ENCODE results near the gene CNTROB. TPM values are rescaled to one million over a fixed set of nuclear protein-coding genes. Genes with fewer than 3 reads are reported as not detected.
A peak's percentile ranks its signal among the peaks of the same experiment; 100 is the strongest.

The CNTROB gene
- 40.9 TPM for total RNA-seq
- polyA plus RNA-seq, result 10 to 100 TPM in 1 of 4 donors, 1 to 10 TPM in 3; 5.0 to 12.3 (median 7.1) TPM

DNA sequence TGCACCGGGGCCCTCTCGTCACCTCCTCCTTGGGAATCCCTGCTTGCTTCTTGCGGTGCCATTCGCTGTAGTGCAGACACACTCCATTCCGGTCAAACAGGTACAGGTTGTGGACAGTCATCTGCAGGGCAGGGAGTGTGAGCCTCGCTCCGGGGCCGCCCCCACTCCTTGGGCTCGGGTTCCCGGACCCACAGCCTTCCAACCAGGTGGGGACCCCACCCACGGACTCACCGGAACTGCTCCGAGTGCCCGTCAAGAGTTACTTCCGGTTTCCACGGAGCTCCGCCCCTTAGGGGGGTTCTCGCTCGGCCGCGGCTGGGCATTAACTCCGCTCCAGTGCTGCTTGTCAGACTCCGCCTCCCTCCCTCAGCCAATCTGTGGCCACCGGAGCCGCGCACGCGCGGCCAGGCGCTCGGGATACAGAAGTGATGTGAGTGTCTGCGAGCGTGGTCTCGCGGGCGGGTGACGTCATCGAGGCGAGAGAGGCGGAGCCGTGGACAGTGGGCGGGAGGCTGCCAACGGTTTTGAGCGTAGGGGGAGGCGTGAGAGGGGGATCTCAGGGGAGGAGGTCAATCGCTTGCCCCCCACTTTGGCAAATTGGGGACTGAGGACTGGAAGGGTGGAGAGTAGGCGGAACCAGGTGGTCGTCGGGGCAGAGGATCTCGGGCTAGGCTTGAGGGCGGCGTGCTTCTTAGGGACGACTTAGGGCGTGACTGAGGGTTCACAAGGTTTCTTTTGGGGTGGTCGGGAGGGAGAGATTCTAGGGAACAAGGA lies at the start of gene CNTROB, which contains the start of gene TRAPPC1:
TSS of gene CNTROB (plus strand) at position 498 of the 774 bp plus-strand sequence. CDS start 874 bp downstream, outside the sequence.
TSS of gene TRAPPC1 (minus strand) at position 238 of the 774 bp plus-strand sequence. CDS start at position 121, 117 bp downstream.
- ATAC-seq (ENCODE audit: low read depth in 2 of 2), result peak; percentile 97
- Mint-ChIP-seq H3K27me3 (no peaks in the 10 kb centered on the region), H3K27ac (peak within 1 kb of the TSS; percentile 97 to 98 (median 98)), H3K4me3 (peak within 1 kb of the TSS; percentile 95 to 99 (median 98)), H3K4me1 (peaks cover 0 to 69% (median 43%) of the 10 kb centered on the region in 4 donors), H3K36me3 (peaks cover 26% of the 10 kb centered on the region), H3K9me3 (no peaks in the 10 kb centered on the region)
- peak; percentile 99 to 100 (median 100) for DNase-seq
- Histone ChIP-seq H3K27ac (ENCODE audit: insufficient read depth, low read length, poor library complexity, severe bottlenecking) (peak within 1 kb of the TSS; percentile 89), H3K4me1 (ENCODE audit: control insufficient read depth, insufficient read depth, low read length, poor library complexity, severe bottlenecking) (peaks cover 46% of the 10 kb centered on the region), H3K4me3 (ENCODE audit: low read depth, low read length) (peak within 1 kb of the TSS; percentile 94), H3K27me3 (ENCODE audit: control insufficient read depth, insufficient read depth, low read length) (no peaks in the 10 kb centered on the region), H3K36me3 (ENCODE audit: control insufficient read depth, insufficient read depth, low read length) (peaks cover 12% of the 10 kb centered on the region), H3K9me3 (ENCODE audit: control insufficient read depth in 2 of 2, low read length in 2 of 2) (no peaks in the 10 kb centered on the region)

- Histone ChIP-seq H3K9me3 (ENCODE audit: control insufficient read depth in 2 of 2, low read length in 2 of 2) (no peaks in the 10 kb centered on the region), H3K4me3 (ENCODE audit: low read depth, low read length) (peak overlapping the region; percentile 64), H3K36me3 (ENCODE audit: control insufficient read depth, insufficient read depth, low read length) (peaks cover 14% of the 10 kb centered on the region), H3K27me3 (ENCODE audit: control insufficient read depth, insufficient read depth, low read length) (no peaks in the 10 kb centered on the region), H3K4me1 (ENCODE audit: control insufficient read depth, insufficient read depth, low read length, poor library complexity, severe bottlenecking) (peaks cover 59% of the 10 kb centered on the region), H3K27ac (ENCODE audit: insufficient read depth, low read length, poor library complexity, severe bottlenecking) (peak overlapping the region; percentile 67)
- ATAC-seq (ENCODE audit: low read depth in 2 of 2) (no peak), DNase-seq (no peak)
- Mint-ChIP-seq H3K27me3 (peaks cover 7% of the 10 kb centered on the region), H3K4me3 (no peak overlapping the region), H3K9me3 (no peaks in the 10 kb centered on the region), H3K4me1 (peaks cover 0 to 8% (median 7%) of the 10 kb centered on the region in 4 donors), H3K36me3 (peaks cover 7% of the 10 kb centered on the region), H3K27ac (no peak overlapping the region)
Measured at GRCh38 chr17:7882629-7883028, 49.4 kb upstream of the CNTROB start.

DNA sequence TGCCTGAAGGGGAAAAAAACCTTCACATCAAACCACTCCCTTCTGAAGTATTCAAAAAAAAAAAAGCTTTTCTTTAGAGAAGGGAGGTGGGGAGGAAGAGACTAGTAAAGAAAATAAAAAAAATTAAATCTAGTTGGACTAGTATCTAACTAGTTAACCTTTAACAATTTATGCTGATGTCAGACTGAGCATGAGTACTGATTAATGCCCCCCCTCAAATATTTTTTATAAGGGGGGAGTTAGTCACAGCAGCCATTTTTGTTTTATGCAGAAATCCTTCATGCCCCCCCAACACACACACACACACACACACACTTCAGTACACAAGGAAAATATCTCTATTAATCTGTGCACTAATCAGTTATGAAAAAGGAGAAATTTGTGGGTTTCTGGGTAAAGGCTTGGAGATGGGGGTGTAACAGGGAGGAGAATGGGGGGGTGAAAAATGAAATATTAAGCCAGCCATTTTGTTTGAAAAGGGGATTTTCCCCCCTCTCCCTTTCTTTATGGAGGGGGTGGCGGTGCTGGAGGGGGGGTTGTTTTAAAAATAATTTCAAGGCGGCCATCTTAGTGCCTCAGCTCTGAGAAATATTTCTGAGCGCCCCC lies 48.1 kb upstream of the CNTROB start:
- Mint-ChIP-seq H3K9me3 (no peaks in the 10 kb centered on the region), H3K27ac (peak overlapping the region in 2 of 3 donors; percentile 72 to 86), H3K27me3 (peaks cover 7% of the 10 kb centered on the region), H3K4me3 (peak overlapping the region in 1 of 4 donors; percentile 89), H3K4me1 (peaks cover 0 to 8% (median 7%) of the 10 kb centered on the region in 4 donors), H3K36me3 (peaks cover 7% of the 10 kb centered on the region)
- Histone ChIP-seq H3K36me3 (ENCODE audit: control insufficient read depth, insufficient read depth, low read length) (peaks cover 14% of the 10 kb centered on the region), H3K9me3 (ENCODE audit: control insufficient read depth in 2 of 2, low read length in 2 of 2) (no peaks in the 10 kb centered on the region), H3K27ac (ENCODE audit: insufficient read depth, low read length, poor library complexity, severe bottlenecking) (peak overlapping the region; percentile 67), H3K4me3 (ENCODE audit: low read depth, low read length) (peak overlapping the region; percentile 64), H3K4me1 (ENCODE audit: control insufficient read depth, insufficient read depth, low read length, poor library complexity, severe bottlenecking) (peaks cover 72% of the 10 kb centered on the region), H3K27me3 (ENCODE audit: control insufficient read depth, insufficient read depth, low read length) (no peaks in the 10 kb centered on the region)
- peak; percentile 41 to 57 (median 46) for DNase-seq
- no peak for ATAC-seq (ENCODE audit: low read depth in 2 of 2)

DNA sequence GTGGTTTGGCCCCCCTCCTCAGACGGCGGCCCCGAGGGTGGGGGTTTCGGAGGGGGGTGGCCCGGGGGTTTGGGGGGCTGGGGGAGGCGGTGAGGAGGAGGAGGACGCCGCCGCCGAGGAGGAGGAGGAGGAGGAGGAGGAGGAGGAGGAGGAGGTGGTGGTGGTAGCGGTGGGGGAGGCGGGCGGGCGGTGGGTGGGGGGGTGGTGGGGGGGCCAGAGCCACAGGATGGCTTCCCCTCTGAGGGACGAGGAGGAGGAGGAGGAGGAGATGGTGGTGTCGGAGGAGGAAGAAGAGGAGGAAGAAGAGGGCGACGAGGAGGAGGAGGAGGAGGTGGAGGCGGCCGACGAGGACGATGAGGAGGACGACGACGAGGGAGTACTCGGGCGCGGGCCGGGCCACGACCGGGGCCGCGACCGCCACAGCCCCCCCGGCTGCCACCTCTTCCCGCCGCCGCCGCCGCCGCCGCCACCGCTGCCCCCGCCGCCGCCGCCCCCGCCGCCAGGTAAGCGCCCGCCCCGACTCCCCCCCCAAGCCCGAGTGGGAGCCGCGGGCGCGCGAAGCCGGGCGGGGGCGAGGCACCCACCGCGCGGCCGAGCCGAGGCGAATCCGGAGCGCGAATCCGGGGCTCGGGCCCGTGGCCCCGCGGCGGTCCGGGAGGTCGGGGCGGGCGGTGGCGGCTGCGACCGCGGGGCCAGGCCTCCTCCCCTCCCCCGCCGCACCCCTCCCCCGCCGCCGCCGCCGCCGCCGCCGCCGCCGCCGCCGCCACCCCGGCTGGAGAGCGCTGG lies 47.2 kb upstream of the CNTROB start:
- Mint-ChIP-seq H3K9me3 (no peaks in the 10 kb centered on the region), H3K36me3 (peaks cover 7% of the 10 kb centered on the region), H3K27ac (peak overlapping the region in 1 of 3 donors; percentile 58), H3K4me1 (peaks cover 0 to 8% (median 7%) of the 10 kb centered on the region in 4 donors), H3K4me3 (peak overlapping the region in 2 of 4 donors; percentile 77 to 84), H3K27me3 (peaks cover 7% of the 10 kb centered on the region)
- peak; percentile 24 to 36 (median 28) for DNase-seq
- Histone ChIP-seq H3K9me3 (ENCODE audit: control insufficient read depth in 2 of 2, low read length in 2 of 2) (no peaks in the 10 kb centered on the region), H3K4me1 (ENCODE audit: control insufficient read depth, insufficient read depth, low read length, poor library complexity, severe bottlenecking) (peaks cover 81% of the 10 kb centered on the region), H3K4me3 (ENCODE audit: low read depth, low read length) (no peak overlapping the region), H3K27me3 (ENCODE audit: control insufficient read depth, insufficient read depth, low read length) (no peaks in the 10 kb centered on the region), H3K27ac (ENCODE audit: insufficient read depth, low read length, poor library complexity, severe bottlenecking) (peak overlapping the region; percentile 82), H3K36me3 (ENCODE audit: control insufficient read depth, insufficient read depth, low read length) (peaks cover 12% of the 10 kb centered on the region)
- ATAC-seq (ENCODE audit: low read depth in 2 of 2), result no peak

- peak in 1 of 2 donors; percentile 4 for ATAC-seq (ENCODE audit: low read depth in 2 of 2)
- Mint-ChIP-seq H3K4me1 (peaks cover 0 to 15% (median 7%) of the 10 kb centered on the region in 4 donors), H3K27me3 (peaks cover 7% of the 10 kb centered on the region), H3K36me3 (peaks cover 13% of the 10 kb centered on the region), H3K4me3 (peak overlapping the region in 1 of 4 donors; percentile 50), H3K9me3 (no peaks in the 10 kb centered on the region), H3K27ac (no peak overlapping the region)
- peak; percentile 34 to 55 (median 51) for DNase-seq
- H3K4me3 ChIP-seq (ENCODE audit: low read depth, low read length), result peak overlapping the region; percentile 87
- no peaks in the 10 kb centered on the region for H3K9me3 ChIP-seq (ENCODE audit: control insufficient read depth in 2 of 2, low read length in 2 of 2)
- no peaks in the 10 kb centered on the region for H3K27me3 ChIP-seq (ENCODE audit: control insufficient read depth, insufficient read depth, low read length)
- peaks cover 13% of the 10 kb centered on the region for H3K36me3 ChIP-seq (ENCODE audit: control insufficient read depth, insufficient read depth, low read length)
- H3K4me1 ChIP-seq (ENCODE audit: control insufficient read depth, insufficient read depth, low read length, poor library complexity, severe bottlenecking), result peaks cover 76% of the 10 kb centered on the region
- H3K27ac ChIP-seq (ENCODE audit: insufficient read depth, low read length, poor library complexity, severe bottlenecking), result peak overlapping the region; percentile 82
Measured at GRCh38 chr17:7885367-7886226, 46.4 kb upstream of the CNTROB start.

- Mint-ChIP-seq H3K36me3 (peaks cover 16% of the 10 kb centered on the region), H3K27ac (no peak overlapping the region), H3K4me3 (no peak overlapping the region), H3K9me3 (no peaks in the 10 kb centered on the region), H3K4me1 (peaks cover 0 to 22% (median 7%) of the 10 kb centered on the region in 4 donors), H3K27me3 (peaks cover 7% of the 10 kb centered on the region)
- H3K9me3 ChIP-seq (ENCODE audit: control insufficient read depth in 2 of 2, low read length in 2 of 2), result no peaks in the 10 kb centered on the region
- peaks cover 68% of the 10 kb centered on the region for H3K4me1 ChIP-seq (ENCODE audit: control insufficient read depth, insufficient read depth, low read length, poor library complexity, severe bottlenecking)
- DNase-seq, result peak; percentile 50 to 65 (median 60)
- no peaks in the 10 kb centered on the region for H3K27me3 ChIP-seq (ENCODE audit: control insufficient read depth, insufficient read depth, low read length)
- peaks cover 19% of the 10 kb centered on the region for H3K36me3 ChIP-seq (ENCODE audit: control insufficient read depth, insufficient read depth, low read length)
- peak overlapping the region; percentile 87 for H3K4me3 ChIP-seq (ENCODE audit: low read depth, low read length)
- no peak for ATAC-seq (ENCODE audit: low read depth in 2 of 2)
- peak overlapping the region; percentile 82 for H3K27ac ChIP-seq (ENCODE audit: insufficient read depth, low read length, poor library complexity, severe bottlenecking)
Measured at GRCh38 chr17:7886227-7887037, 45.6 kb upstream of the CNTROB start.
